H1 (cell line): ENCODE data around the gene WDR64. TPM values are rescaled to one million over a fixed set of nuclear protein-coding genes. Genes with fewer than 3 reads are reported as not detected.

Experiments
- CTCF ChIA-PET: fragments of 300-600 bp; sonication (Branson Sonifier 250); formaldehyde crosslinking; loops from one replicate; lab custom pipeline; 2021; ENCODE audit not compliant: partially characterized antibody; lab: Charles Lee
- POLR2A ChIA-PET: fragments of 300-600 bp; sonication (Branson Sonifier 250); formaldehyde crosslinking; loops from one replicate; lab custom pipeline; 2021; ENCODE audit warnings: inconsistent platforms; ENCODE audit not compliant: partially characterized antibody; lab: Charles Lee
- DNase-seq, 2 experiments: peaks; one replicate each; pipeline versions ENCODE4 v3.0.0 to v3.0.0-alpha.2; 2010 to 2022; ENCODE audit warnings: low spot score in 2 of 2, low read depth in 1 of 2, mixed read lengths in 1 of 2
- FAIRE-seq: peaks from 2 replicates; lab custom pipeline; 2011; peaks lifted over from hg19 to GRCh38; lab: Jason Lieb, UNC
- H2AFZ ChIP-seq: 2 replicates; pipeline ENCODE4 v1.8.1; 2012; ENCODE audit warnings: low read length, inconsistent platforms
- H2AK5ac ChIP-seq: 2 replicates; pipeline ENCODE4 v1.6.1; 2013; ENCODE audit warnings: low read depth, low read length
- H2BK120ac ChIP-seq: replicated peaks from 2 replicates; pipeline ENCODE3; 2013; ENCODE audit warnings: low read depth, low read length, inconsistent platforms
- H2BK12ac ChIP-seq: 2 replicates; pipeline ENCODE4 v1.6.1; 2013; ENCODE audit warnings: low read depth, low read length
- H2BK15ac ChIP-seq: 2 replicates; pipeline ENCODE4 v1.6.1; 2013; ENCODE audit warnings: low read length
- H2BK20ac ChIP-seq: 2 replicates; pipeline ENCODE4 v1.6.1; 2013; ENCODE audit warnings: low read length
- H2BK5ac ChIP-seq: 2 replicates; pipeline ENCODE4 v1.6.1; 2013; ENCODE audit warnings: low read depth, low read length
- H3K14ac ChIP-seq: 2 replicates; pipeline ENCODE4 v1.6.1; 2013; ENCODE audit warnings: inconsistent platforms; ENCODE audit not compliant: insufficient read length
- H3K18ac ChIP-seq: 2 replicates; pipeline ENCODE4 v1.6.1; 2013; ENCODE audit warnings: low read length; ENCODE audit errors: extremely low read depth
- H3K23ac ChIP-seq: 2 replicates; pipeline ENCODE4 v1.6.1; 2013; ENCODE audit warnings: inconsistent platforms; ENCODE audit not compliant: insufficient read length
- H3K23me2 ChIP-seq: 2 replicates; pipeline ENCODE4 v1.6.1; 2013; ENCODE audit warnings: low read depth, low read length
- H3K27ac ChIP-seq: 2 replicates; pipeline ENCODE4 v1.6.1; 2011; ENCODE audit warnings: low read depth, low read length, inconsistent platforms
- H3K27me3 ChIP-seq, 4 experiments: replicated peaks in 1 of 4; 1 replicate in 1 of 4; 2 replicates in 3 of 4; pipeline versions ENCODE4 v1.6.1 to v1.8.1; 2011 to 2013; ENCODE audit warnings: low read length in 3 of 4, mild to moderate bottlenecking in 3 of 4, inconsistent platforms in 2 of 4, mixed read lengths in 2 of 4, moderate library complexity in 1 of 4; ENCODE audit not compliant: control insufficient read depth in 3 of 4, insufficient read depth in 3 of 4; ENCODE audit errors: extremely low read depth in 1 of 4
- H3K36me3 ChIP-seq, 4 experiments: 2 replicates each; pipeline versions ENCODE4 v1.6.1 to v1.8.1; 2011 to 2013; ENCODE audit warnings: mild to moderate bottlenecking in 4 of 4, low read length in 3 of 4, moderate library complexity in 2 of 4, control low read depth in 1 of 4, inconsistent platforms in 1 of 4; ENCODE audit not compliant: insufficient read depth in 4 of 4, control insufficient read depth in 2 of 4
- H3K4ac ChIP-seq: replicated peaks from 2 replicates; pipeline ENCODE3; 2013; ENCODE audit warnings: low read length, low read depth, mixed read lengths, inconsistent platforms; ENCODE audit not compliant: insufficient read length
- H3K4me1 ChIP-seq, 4 experiments: replicated peaks in 1 of 4; 1 replicate in 1 of 4; 2 replicates in 3 of 4; pipeline versions ENCODE4 v1.6.1 to v1.8.1; 2011 to 2013; ENCODE audit warnings: low read length in 3 of 4, inconsistent platforms in 2 of 4, mixed read lengths in 1 of 4; ENCODE audit not compliant: insufficient read depth in 4 of 4, control insufficient read depth in 3 of 4
- H3K4me2 ChIP-seq, 2 experiments: 2 replicates each; pipeline versions ENCODE4 v1.6.1 to v1.8.1; 2011 to 2013; ENCODE audit warnings: low read depth in 2 of 2, low read length in 2 of 2, control low read depth in 1 of 2, inconsistent platforms in 1 of 2, mild to moderate bottlenecking in 1 of 2; ENCODE audit not compliant: insufficient read depth in 1 of 2
- H3K4me3 ChIP-seq, 4 experiments: fragments of 200-600, 300-600 bp in 1 of 4; sonication (generic), shearing (Covaris generic), sonication (Bioruptor Twin) in 1 of 4; 2 replicates each; pipeline versions ENCODE4 v1.5.1 to v1.8.1; 2011 to 2016; ENCODE audit warnings: low read length in 4 of 4, low read depth in 3 of 4, control low read depth in 2 of 4, inconsistent platforms in 2 of 4, mild to moderate bottlenecking in 2 of 4, mixed read lengths in 1 of 4, moderate library complexity in 1 of 4; ENCODE audit not compliant: insufficient read depth in 2 of 4; ENCODE audit errors: extremely low read depth in 1 of 4
- H3K56ac ChIP-seq: replicated peaks from 2 replicates; pipeline ENCODE3; 2013; ENCODE audit warnings: low read depth, mild to moderate bottlenecking, mixed read lengths, low read length, inconsistent platforms; ENCODE audit not compliant: insufficient read length
- H3K79me1 ChIP-seq: 2 replicates; pipeline ENCODE4 v1.6.1; 2013; ENCODE audit warnings: low read depth, low read length, control low read depth
- H3K79me2 ChIP-seq, 2 experiments: 2 replicates each; pipeline versions ENCODE4 v1.6.1 to v1.8.1; 2012 to 2013; ENCODE audit warnings: low read length in 2 of 2, mild to moderate bottlenecking in 2 of 2, inconsistent platforms in 1 of 2; ENCODE audit not compliant: insufficient read depth in 2 of 2, control insufficient read depth in 1 of 2
- H3K9ac ChIP-seq, 4 experiments: replicated peaks in 1 of 4; 1 replicate in 1 of 4; 2 replicates in 3 of 4; pipeline versions ENCODE4 v1.6.1 to v1.8.1; 2011 to 2013; ENCODE audit warnings: low read depth in 3 of 4, low read length in 3 of 4, control low read depth in 2 of 4, mild to moderate bottlenecking in 2 of 4, moderate library complexity in 2 of 4, inconsistent platforms in 1 of 4; ENCODE audit errors: extremely low read depth in 1 of 4
- H3K9me3 ChIP-seq, 2 experiments: 2 replicates each; pipeline versions ENCODE4 v1.6.1 to v1.8.1; 2012 to 2013; ENCODE audit warnings: mild to moderate bottlenecking in 2 of 2, moderate library complexity in 2 of 2, control low read depth in 1 of 2, inconsistent platforms in 1 of 2, low read depth in 1 of 2, low read length in 1 of 2, mixed read lengths in 1 of 2; ENCODE audit not compliant: insufficient read depth in 2 of 2
- H4K20me1 ChIP-seq, 2 experiments: replicated peaks in 1 of 2; 2 replicates each; pipeline versions ENCODE3 to v1.8.1; 2011 to 2013; ENCODE audit warnings: inconsistent platforms in 2 of 2, low read length in 2 of 2, mild to moderate bottlenecking in 1 of 2; ENCODE audit not compliant: insufficient read depth in 2 of 2, control insufficient read depth in 1 of 2
- H4K5ac ChIP-seq: 2 replicates; pipeline ENCODE4 v1.6.1; 2013; ENCODE audit warnings: low read length, low read depth, mixed read lengths, inconsistent platforms; ENCODE audit not compliant: insufficient read length
- H4K8ac ChIP-seq: 2 replicates; pipeline ENCODE4 v1.8.0; 2013; ENCODE audit warnings: mild to moderate bottlenecking, moderate library complexity, low read length, inconsistent platforms; ENCODE audit not compliant: insufficient read depth; ENCODE audit errors: extremely low read depth
- H4K91ac ChIP-seq: replicated peaks from 2 replicates; pipeline ENCODE3; 2013; ENCODE audit warnings: low read length, mixed read lengths, inconsistent platforms; ENCODE audit not compliant: insufficient read length
- BCL11A ChIP-seq, 2 experiments: IDR thresholded peaks; one replicate each; pipeline ENCODE4 v1.6.1; 2011; ENCODE audit warnings: low read depth in 2 of 2, low read length in 2 of 2, mild to moderate bottlenecking in 2 of 2
- CBX8 ChIP-seq: fragments of 300-800, 300-1000 bp; sonication (generic); IDR thresholded peaks from 2 replicates; pipeline ENCODE4 v1.7.1; 2016; ENCODE audit warnings: low read depth, low read length, borderline replicate concordance
- CTBP2 ChIP-seq: IDR thresholded peaks from 2 replicates; pipeline ENCODE4 v1.7.0; 2011; ENCODE audit warnings: borderline replicate concordance, mild to moderate bottlenecking, moderate library complexity, mixed read lengths, low read length; ENCODE audit not compliant: insufficient read depth, insufficient read length
- JUND ChIP-seq: IDR thresholded peaks from 2 replicates; pipeline ENCODE4 v1.6.1; 2011; ENCODE audit warnings: mild to moderate bottlenecking, improper control_type of control experiment, low read length
- KDM5A ChIP-seq: fragments of 200-600 bp; IDR thresholded peaks from 2 replicates; pipeline ENCODE4 v1.7.1; 2012; ENCODE audit warnings: mild to moderate bottlenecking, low read length, inconsistent platforms, mixed read lengths
- POLR2AphosphoS5 ChIP-seq: IDR thresholded peaks from 2 replicates; pipeline ENCODE4 v1.6.1; 2011; ENCODE audit warnings: low read depth, low read length
- POU5F1 ChIP-seq: IDR thresholded peaks from 2 replicates; pipeline ENCODE4 v1.6.1; 2011; ENCODE audit warnings: low read depth, mild to moderate bottlenecking, low read length, moderate library complexity
- RNF2 ChIP-seq: fragments of 200-900, 300-1000 bp; sonication (generic); IDR thresholded peaks from 2 replicates; pipeline ENCODE4 v1.7.1; 2016; ENCODE audit warnings: borderline replicate concordance, low read depth, mild to moderate bottlenecking, antibody characterized with exemption, low read length; ENCODE audit not compliant: poor library complexity, severe bottlenecking; ENCODE audit errors: missing control alignments
- TCF12 ChIP-seq: IDR thresholded peaks from 2 replicates; pipeline ENCODE4 v1.6.1; 2011; ENCODE audit warnings: low read depth, mild to moderate bottlenecking, low read length
- TEAD4 ChIP-seq: IDR thresholded peaks from 2 replicates; pipeline ENCODE4 v1.6.1; 2012; ENCODE audit warnings: low read depth, low read length, inconsistent platforms, mixed read lengths
- USF2 ChIP-seq: IDR thresholded peaks from 2 replicates; pipeline ENCODE4 v1.6.1; 2011; ENCODE audit warnings: low read length, improper control_type of control experiment
- WGBS, 2 experiments: shearing (Covaris generic) in 1 of 2; methylation state at CpG; one replicate each; pipeline versions ENCODE4 v1.1.6 to v1.1.7; 2013 to 2015; ENCODE audit warnings: low lambda C conversion rate in 2 of 2, mixed read lengths in 2 of 2, inconsistent platforms in 1 of 2, low coverage in 1 of 2, missing lambda C conversion rate in 1 of 2; ENCODE audit not compliant: insufficient replicate concordance in 2 of 2, insufficient coverage in 1 of 2, insufficient read length in 1 of 2; ENCODE audit errors: extremely low coverage in 1 of 2, missing lambda C conversion rate in 1 of 2; 5-methylcytosine and 5-hydroxymethylcytosine counted together
- polyA plus RNA-seq, 7 experiments: library from polyadenylated mRNA; depleted of rRNA in 3 of 7; stranded (reverse) in 5 of 7; unstranded in 2 of 7; fragments of >200 nt in 5 of 7; fragments of 200-250 nt in 2 of 7; gene quantifications; 1 replicate in 5 of 7; 2 replicates in 1 of 7; 4 replicates in 1 of 7; pipeline versions ENCODE4 v1.2.1 to v1.2.3, GENCODE V29; 2011 to 2013; ENCODE audit warnings: missing spikeins in 2 of 7, mixed read lengths in 2 of 7
- total RNA-seq: library from RNA; stranded (reverse); fragmentation: NEBNext Ultra II Directional; extraction: Animal tissue kit (Norgen Biotek cat#: 25700); gene quantifications from 2 replicates; pipeline ENCODE4 v1.2.1, GENCODE V29; 2021

The WDR64 gene
- total and polyA plus RNA-seq, 2 of the 8 experiments (the other 6 are each of a cell fraction or from before 2014, with no cell fraction given), result 0.02 TPM; not detected in 1

- Histone ChIP-seq H2BK12ac (no peak overlapping the region), H3K79me1 (no peaks in the 10 kb centered on the region), H3K4me1 (no peaks in the 10 kb centered on the region), H4K91ac (no peak overlapping the region), H3K36me3 (no peaks in the 10 kb centered on the region), H4K20me1 (no peaks in the 10 kb centered on the region), H3K27ac (no peak overlapping the region), H4K5ac (no peak overlapping the region), H3K27me3 (no peaks in the 10 kb centered on the region), H2BK15ac (no peak overlapping the region), H4K8ac (no peak overlapping the region), H3K23me2 (peaks cover 2% of the 10 kb centered on the region; the same call in 1 of the 2 replicates), H3K4me2 (no peak overlapping the region), H3K4me3 (no peak overlapping the region), H3K4ac (no peak overlapping the region), H3K56ac (no peak overlapping the region), H3K23ac (no peak overlapping the region), H2BK120ac (no peak overlapping the region), H3K79me2 (no peaks in the 10 kb centered on the region), H3K14ac (no peak overlapping the region), H3K9ac (no peak overlapping the region), H2AFZ (no peak overlapping the region), H2BK20ac (no peak overlapping the region), H2AK5ac (no peak overlapping the region), H3K18ac (no peak overlapping the region), H3K9me3 (no peaks in the 10 kb centered on the region), H2BK5ac (no peak overlapping the region)
- TF ChIP-seq KDM5A (no peak), POU5F1 (no peak), TEAD4 (no peak), JUND (no peak), USF2 (no peak), CTBP2 (no peak), BCL11A (IDR thresholded peaks at IDR 0.05; ENCODE audit: low read depth in 2 of 2, low read length in 2 of 2) (no peak), POLR2AphosphoS5 (no peak), TCF12 (no peak), RNF2 (no peak), CBX8 (no peak)
- WGBS, 2 experiments, result 92% methylated on average over 4 of the region's 4 CpGs; no CpG with 5 or more reads in 1 of the 2 experiments
- no peak for DNase-seq
- POLR2A ChIA-PET, result interaction anchor here (0.7 to 1.2 kb wide), 2 partner anchors 23 to 187 kb away, joined by 3 to 4 read pairs; no protein-coding TSS in a partner anchor
- CTCF ChIA-PET, result interaction anchor here (1.1 kb wide), 1 partner anchor 13 kb away, joined by 3 read pairs; no protein-coding TSS in a partner anchor
- FAIRE-seq, result no peak
Measured at GRCh38 chr1:241821363-241821762, 169.3 kb downstream of the WDR64 start.
